ENCODE measurements around the gene BANP.
"Not testable (repeated sequence)": the region's sequence is repeated elsewhere in the genome, so short reads cannot be mapped to it uniquely, and the experiment has no call there.

Gene BANP

GRCh38 chr16:88016964-88017363 is 65.7 kb downstream of the BANP start:
- no peak for TF ChIP-seq CTCF (IDR thresholded peaks at IDR 0.05; ENCODE audit: low read depth, low read length, missing control alignments)
- no peak overlapping the region for H3K4me3 ChIP-seq (replicated peaks; ENCODE audit: low read depth, low read length)
- DNase-seq (ENCODE audit: extremely low read depth, low read depth): no peak

GRCh38 chr16:88017587-88018101 is 66.4 kb downstream of the BANP start:
- no peak overlapping the region for H3K4me3 ChIP-seq (replicated peaks; ENCODE audit: low read depth, low read length)
- no peak for TF ChIP-seq CTCF (IDR thresholded peaks at IDR 0.05; ENCODE audit: low read depth, low read length, missing control alignments)
- no peak for DNase-seq (ENCODE audit: extremely low read depth, low read depth)

GRCh38 chr16:88018382-88018781 is 67.1 kb downstream of the BANP start:
- DNase-seq (ENCODE audit: extremely low read depth, low read depth); H3K4me3 ChIP-seq (replicated peaks; ENCODE audit: low read depth, low read length): not testable (repeated sequence)

GRCh38 chr16:88019041-88019820 is 68.0 kb downstream of the BANP start:
- DNase-seq (ENCODE audit: extremely low read depth, low read depth); H3K4me3 ChIP-seq (replicated peaks; ENCODE audit: low read depth, low read length): not testable (repeated sequence)

- DNase-seq (ENCODE audit: extremely low read depth, low read depth): no peak
- no peak for TF ChIP-seq CTCF (IDR thresholded peaks at IDR 0.05; ENCODE audit: low read depth, low read length, missing control alignments)
- H3K4me3 ChIP-seq (replicated peaks; ENCODE audit: low read depth, low read length): no peak overlapping the region
These were observed 68.7 kb downstream of the BANP start for GRCh38 chr16:88019821-88020515.

- no peak for TF ChIP-seq CTCF (IDR thresholded peaks at IDR 0.05; ENCODE audit: low read depth, low read length, missing control alignments)
- DNase-seq (ENCODE audit: extremely low read depth, low read depth): no peak
- H3K4me3 ChIP-seq (replicated peaks; ENCODE audit: low read depth, low read length): no peak overlapping the region
These were observed 69.3 kb downstream of the BANP start for GRCh38 chr16:88020516-88020885.

GRCh38 chr16:88021041-88021970 is 70.1 kb downstream of the BANP start:
- not testable (repeated sequence) for H3K4me3 ChIP-seq (replicated peaks; ENCODE audit: low read depth, low read length)

More at GRCh38 chr16:88021041-88021970, 70.1 kb downstream of the BANP start:
- DNase-seq (ENCODE audit: extremely low read depth, low read depth): not testable (repeated sequence)

All from HFF-Myc (cell line).